Left renal cortex interstitium (tissue), 4 donors: ENCODE measurements around the gene MPL. TPM values are rescaled to one million over a fixed set of nuclear protein-coding genes. Genes with fewer than 3 reads are reported as not detected.

Source experiments
- DNase-seq, 4 donors: peaks; one replicate each; pipeline ENCODE4 v3.0.0-alpha.2; 2013; ENCODE audit warnings: low read depth in 4 of 4, low spot score in 2 of 4, missing footprints in 1 of 4
- polyA plus RNA-seq, 4 donors: library from polyadenylated mRNA; unstranded; fragments of 120-200 nt; gene quantifications; one replicate each; pipeline ENCODE4 v1.2.1, GENCODE V29; 2013; ENCODE audit not compliant: insufficient read length in 4 of 4

The MPL gene
- polyA plus RNA-seq, 4 donors, result 0.30 to 1.5 (median 1.0) TPM

GRCh38 chr1:43402089-43402865 lies 64.7 kb downstream of the MPL start:
- DNase-seq, result no peak

Other genes with a start within 250 kb of the MPL start
- 10 to 100 TPM; 71.9 to 82.4 (median 72.6) TPM for gene EBNA1BP2, start 165.5 kb upstream of the MPL start, polyA plus RNA-seq
- gene CFAP57, start 165.5 kb upstream of the MPL start, polyA plus RNA-seq, result 1 to 10 TPM; 2.8 to 4.9 (median 4.0) TPM
- 10 to 100 TPM; 12.5 to 17.9 (median 14.3) TPM for gene TMEM125, start 67.8 kb upstream of the MPL start, polyA plus RNA-seq
- gene C1orf210, start 52.2 kb upstream of the MPL start, polyA plus RNA-seq, result 10 to 100 TPM; 23.8 to 26.2 (median 24.8) TPM
- 10 to 100 TPM; 44.9 to 64.8 (median 53.8) TPM for gene TIE1, start 36.8 kb upstream of the MPL start, polyA plus RNA-seq
- 10 to 100 TPM; 31.0 to 44.2 (median 37.9) TPM for gene CDC20, start 21.2 kb downstream of the MPL start, polyA plus RNA-seq
- gene ELOVL1, start 30.2 kb downstream of the MPL start, polyA plus RNA-seq, result 10 to 100 TPM; 74.6 to 83.9 (median 79.9) TPM
- 10 to 100 TPM; 37.5 to 41.8 (median 39.0) TPM for gene MED8, start 52.0 kb downstream of the MPL start, polyA plus RNA-seq
- 10 to 100 TPM; 14.5 to 36.1 (median 22.5) TPM for gene SZT2, start 52.1 kb downstream of the MPL start, polyA plus RNA-seq
- 10 to 100 TPM; 32.5 to 49.2 (median 43.6) TPM for gene HYI, start 116.1 kb downstream of the MPL start, polyA plus RNA-seq
- gene PTPRF, start 193.1 kb downstream of the MPL start, polyA plus RNA-seq, result 100 to 1,000 TPM; 194 to 244 (median 205) TPM